ENCODE data around the gene UNC13B.

Gene UNC13B

DNA sequence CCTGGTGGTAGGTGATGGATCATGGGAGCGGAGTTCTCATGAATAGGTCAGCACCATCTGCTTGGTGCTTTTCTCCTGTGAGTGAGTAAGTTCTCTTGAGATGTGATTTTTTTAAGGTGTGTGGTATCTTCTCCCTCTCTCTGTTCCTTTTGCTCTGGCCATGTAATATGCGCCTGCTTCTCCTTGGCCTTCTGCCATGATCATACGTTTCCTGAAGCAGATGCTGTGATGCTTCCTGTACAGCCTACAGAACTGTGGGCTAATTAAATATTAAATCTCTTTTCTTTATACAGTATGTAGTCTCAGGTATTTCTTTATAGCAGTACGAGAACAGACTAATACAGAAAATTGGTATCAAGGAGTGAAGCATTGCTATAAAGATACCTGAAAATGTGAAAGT is 36.4 kb downstream of the UNC13B start:
- H3K4me1 ChIP-seq (ENCODE audit: control insufficient read depth, insufficient read depth, low read length) = no peaks in the 10 kb centered on the region
- no peak overlapping the region for H3K4me3 ChIP-seq (ENCODE audit: low read length)
- no peak overlapping the region for H3K9ac ChIP-seq (ENCODE audit: low read length)
- H3K27ac ChIP-seq (ENCODE audit: low read depth, low read length) = no peak overlapping the region
- no peaks in the 10 kb centered on the region for H3K36me3 ChIP-seq (ENCODE audit: control insufficient read depth, insufficient read depth, low read length)
- H3K27me3 ChIP-seq (ENCODE audit: control insufficient read depth, insufficient read depth, low read length) = no peaks in the 10 kb centered on the region

- Histone ChIP-seq H3K4me3 (ENCODE audit: low read length) (no peak overlapping the region), H3K36me3 (ENCODE audit: control insufficient read depth, insufficient read depth, low read length) (no peaks in the 10 kb centered on the region)
Measured at GRCh38 chr9:35203528-35203927, 41.7 kb downstream of the UNC13B start.

GRCh38 chr9:35205340-35205739 is 43.5 kb downstream of the UNC13B start:
- no peak overlapping the region for H3K27ac ChIP-seq (ENCODE audit: low read depth, low read length)
- no peaks in the 10 kb centered on the region for H3K4me1 ChIP-seq (ENCODE audit: control insufficient read depth, insufficient read depth, low read length)
- no peaks in the 10 kb centered on the region for H3K36me3 ChIP-seq (ENCODE audit: control insufficient read depth, insufficient read depth, low read length)
- no peaks in the 10 kb centered on the region for H3K27me3 ChIP-seq (ENCODE audit: control insufficient read depth, insufficient read depth, low read length)
- H3K4me3 ChIP-seq (ENCODE audit: low read length) = no peak overlapping the region
- H3K9ac ChIP-seq (ENCODE audit: low read length) = no peak overlapping the region

More at GRCh38 chr9:35203528-35203927, 41.7 kb downstream of the UNC13B start:
- Histone ChIP-seq H3K27me3 (ENCODE audit: control insufficient read depth, insufficient read depth, low read length) (no peaks in the 10 kb centered on the region), H3K27ac (ENCODE audit: low read depth, low read length) (no peak overlapping the region), H3K9ac (ENCODE audit: low read length) (no peak overlapping the region), H3K4me1 (ENCODE audit: control insufficient read depth, insufficient read depth, low read length) (no peaks in the 10 kb centered on the region)

- H3K27ac ChIP-seq (ENCODE audit: low read depth, low read length) = no peak overlapping the region
- no peaks in the 10 kb centered on the region for H3K36me3 ChIP-seq (ENCODE audit: control insufficient read depth, insufficient read depth, low read length)
- no peak overlapping the region for H3K4me3 ChIP-seq (ENCODE audit: low read length)
- no peak overlapping the region for H3K9ac ChIP-seq (ENCODE audit: low read length)
- no peaks in the 10 kb centered on the region for H3K4me1 ChIP-seq (ENCODE audit: control insufficient read depth, insufficient read depth, low read length)
- H3K27me3 ChIP-seq (ENCODE audit: control insufficient read depth, insufficient read depth, low read length) = no peaks in the 10 kb centered on the region
Measured at GRCh38 chr9:35211854-35212253, 50.0 kb downstream of the UNC13B start.

DNA sequence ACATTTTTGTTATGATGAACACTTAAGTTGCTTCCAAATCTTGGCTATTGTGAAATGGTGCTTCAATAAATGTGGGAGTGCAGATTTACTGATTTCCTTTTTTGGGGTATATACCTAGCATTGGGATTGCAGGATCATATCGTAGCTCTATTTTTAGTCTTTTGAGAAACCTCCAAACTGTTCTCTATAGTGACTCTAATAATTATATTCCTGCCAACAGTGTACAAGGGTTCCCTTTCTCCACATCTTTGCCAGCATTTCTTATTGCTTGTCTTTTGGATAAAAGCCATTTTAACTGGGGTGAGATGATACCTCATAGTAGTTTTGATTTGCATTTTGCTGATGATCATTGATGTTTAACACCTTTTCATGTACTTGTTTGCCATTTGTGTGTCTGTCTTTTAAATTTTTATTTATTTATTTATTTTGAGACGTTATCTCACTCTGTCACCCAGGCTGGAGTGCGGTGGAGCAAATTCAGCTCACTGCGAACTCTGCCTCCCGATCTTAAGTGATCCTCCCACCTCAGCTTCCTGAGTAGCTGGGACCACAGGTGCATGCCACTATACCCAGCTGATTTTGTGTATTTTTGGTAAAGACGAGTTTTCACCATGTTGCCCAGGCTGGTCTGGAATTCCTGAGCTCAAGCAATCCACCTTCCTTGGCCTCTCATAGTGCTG is 59.0 kb downstream of the UNC13B start:
- no peak overlapping the region for H3K27ac ChIP-seq (ENCODE audit: low read depth, low read length)
- no peaks in the 10 kb centered on the region for H3K4me1 ChIP-seq (ENCODE audit: control insufficient read depth, insufficient read depth, low read length)
- H3K9ac ChIP-seq (ENCODE audit: low read length) = no peak overlapping the region
- no peaks in the 10 kb centered on the region for H3K36me3 ChIP-seq (ENCODE audit: control insufficient read depth, insufficient read depth, low read length)
- H3K4me3 ChIP-seq (ENCODE audit: low read length) = no peak overlapping the region
- H3K27me3 ChIP-seq (ENCODE audit: control insufficient read depth, insufficient read depth, low read length) = no peaks in the 10 kb centered on the region

DNA sequence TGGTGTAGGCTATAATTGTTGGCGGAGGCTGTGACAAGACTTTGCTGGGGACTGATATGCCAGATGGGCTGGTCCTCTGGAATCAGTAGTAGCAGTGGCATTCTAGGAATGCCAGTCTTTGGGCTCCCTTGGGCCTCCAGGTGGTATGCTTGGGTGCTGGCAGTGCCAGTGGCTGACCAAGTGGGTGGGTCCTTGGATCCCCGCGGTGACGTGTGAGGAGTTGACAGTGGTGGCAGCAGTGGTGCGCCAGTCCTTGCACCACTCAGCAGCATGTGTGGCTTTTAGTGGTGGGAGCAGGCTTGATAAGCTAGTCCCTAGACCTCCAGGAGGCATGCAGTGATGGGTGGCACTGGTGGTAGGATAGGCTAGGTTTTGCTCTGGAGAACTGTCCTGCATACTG is 63.9 kb downstream of the UNC13B start:
- Histone ChIP-seq H3K4me1 (ENCODE audit: control insufficient read depth, insufficient read depth, low read length) (no peaks in the 10 kb centered on the region), H3K36me3 (ENCODE audit: control insufficient read depth, insufficient read depth, low read length) (no peaks in the 10 kb centered on the region), H3K27me3 (ENCODE audit: control insufficient read depth, insufficient read depth, low read length) (no peaks in the 10 kb centered on the region), H3K4me3 (ENCODE audit: low read length) (no peak overlapping the region), H3K27ac (ENCODE audit: low read depth, low read length) (no peak overlapping the region), H3K9ac (ENCODE audit: low read length) (no peak overlapping the region)

- H3K9ac ChIP-seq (ENCODE audit: low read length) = no peak overlapping the region
- H3K4me1 ChIP-seq (ENCODE audit: control insufficient read depth, insufficient read depth, low read length) = no peaks in the 10 kb centered on the region
- H3K36me3 ChIP-seq (ENCODE audit: control insufficient read depth, insufficient read depth, low read length) = no peaks in the 10 kb centered on the region
- H3K27me3 ChIP-seq (ENCODE audit: control insufficient read depth, insufficient read depth, low read length) = no peaks in the 10 kb centered on the region
- no peak overlapping the region for H3K4me3 ChIP-seq (ENCODE audit: low read length)
- no peak overlapping the region for H3K27ac ChIP-seq (ENCODE audit: low read depth, low read length)
Measured at GRCh38 chr9:35226651-35227050, 64.8 kb downstream of the UNC13B start.

DNA sequence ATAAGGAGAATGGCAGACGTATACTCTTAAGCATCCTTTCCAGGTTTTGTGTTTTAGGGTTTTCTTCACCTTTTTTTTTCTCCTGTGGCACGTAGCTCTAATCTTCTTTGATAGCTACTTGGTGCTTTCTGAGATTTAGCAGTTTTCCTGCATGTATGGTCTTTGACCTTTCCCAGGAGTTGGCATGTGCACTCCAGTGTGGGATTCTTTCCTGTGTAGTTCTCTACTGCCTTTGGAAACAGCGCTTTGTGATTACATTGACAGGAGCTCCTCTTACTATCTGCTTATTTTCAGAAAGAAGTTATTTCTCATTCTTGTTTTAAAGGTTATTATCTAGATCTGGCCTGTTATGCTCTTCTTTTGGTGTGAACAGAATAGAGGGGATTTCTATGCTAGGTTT is 65.5 kb downstream of the UNC13B start:
- Histone ChIP-seq H3K27me3 (ENCODE audit: control insufficient read depth, insufficient read depth, low read length) (no peaks in the 10 kb centered on the region), H3K4me3 (ENCODE audit: low read length) (no peak overlapping the region), H3K36me3 (ENCODE audit: control insufficient read depth, insufficient read depth, low read length) (no peaks in the 10 kb centered on the region), H3K9ac (ENCODE audit: low read length) (no peak overlapping the region), H3K27ac (ENCODE audit: low read depth, low read length) (no peak overlapping the region), H3K4me1 (ENCODE audit: control insufficient read depth, insufficient read depth, low read length) (no peaks in the 10 kb centered on the region)

- no peaks in the 10 kb centered on the region for H3K4me1 ChIP-seq (ENCODE audit: control insufficient read depth, insufficient read depth, low read length)
- no peak overlapping the region for H3K27ac ChIP-seq (ENCODE audit: low read depth, low read length)
- H3K36me3 ChIP-seq (ENCODE audit: control insufficient read depth, insufficient read depth, low read length) = no peaks in the 10 kb centered on the region
- H3K27me3 ChIP-seq (ENCODE audit: control insufficient read depth, insufficient read depth, low read length) = no peaks in the 10 kb centered on the region
- no peak overlapping the region for H3K4me3 ChIP-seq (ENCODE audit: low read length)
- H3K9ac ChIP-seq (ENCODE audit: low read length) = no peak overlapping the region
Measured at GRCh38 chr9:35229066-35229778, 67.4 kb downstream of the UNC13B start.

- H3K36me3 ChIP-seq (ENCODE audit: control insufficient read depth, insufficient read depth, low read length) = no peaks in the 10 kb centered on the region
- no peak overlapping the region for H3K4me3 ChIP-seq (ENCODE audit: low read length)
- H3K4me1 ChIP-seq (ENCODE audit: control insufficient read depth, insufficient read depth, low read length) = no peaks in the 10 kb centered on the region
- no peaks in the 10 kb centered on the region for H3K27me3 ChIP-seq (ENCODE audit: control insufficient read depth, insufficient read depth, low read length)
- no peak overlapping the region for H3K9ac ChIP-seq (ENCODE audit: low read length)
- no peak overlapping the region for H3K27ac ChIP-seq (ENCODE audit: low read depth, low read length)
Measured at GRCh38 chr9:35229779-35230143, 68.0 kb downstream of the UNC13B start.

DNA sequence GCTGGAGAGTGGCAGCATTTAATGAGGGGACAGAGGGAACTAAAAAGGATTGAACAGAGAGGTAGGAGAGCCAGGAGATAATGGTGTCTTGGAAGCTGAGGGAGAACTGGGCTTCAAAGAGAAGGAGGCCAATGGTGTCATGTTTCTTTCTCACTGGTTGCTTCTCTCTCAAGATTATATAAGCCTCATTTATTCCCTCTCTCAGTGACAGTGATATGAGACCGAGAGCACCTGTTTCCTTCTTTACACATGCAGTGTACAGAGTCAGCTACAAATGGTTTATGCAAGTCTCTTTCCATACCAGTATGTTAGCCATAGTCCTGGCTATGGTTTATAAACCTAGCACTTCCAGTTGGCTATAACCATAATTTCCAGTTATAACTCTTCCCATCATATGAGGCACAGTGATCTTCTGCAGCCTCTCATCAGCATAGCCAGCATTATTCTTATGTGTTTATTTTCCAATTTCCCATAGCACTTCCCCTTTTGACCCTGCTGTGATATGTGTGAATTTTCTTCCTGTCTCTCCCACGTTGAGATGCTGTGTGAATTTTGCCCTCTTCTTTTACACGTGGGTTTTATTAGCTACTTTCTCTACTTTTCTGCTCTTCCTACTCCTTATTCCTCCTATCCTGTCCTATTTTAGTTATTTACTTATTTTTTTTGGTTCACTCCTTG is 71.2 kb downstream of the UNC13B start:
- H3K4me3 ChIP-seq (ENCODE audit: low read length) = no peak overlapping the region
- no peaks in the 10 kb centered on the region for H3K4me1 ChIP-seq (ENCODE audit: control insufficient read depth, insufficient read depth, low read length)
- no peak overlapping the region for H3K9ac ChIP-seq (ENCODE audit: low read length)
- peaks cover 2% of the 10 kb centered on the region for H3K36me3 ChIP-seq (ENCODE audit: control insufficient read depth, insufficient read depth, low read length)
- no peak overlapping the region for H3K27ac ChIP-seq (ENCODE audit: low read depth, low read length)
- H3K27me3 ChIP-seq (ENCODE audit: control insufficient read depth, insufficient read depth, low read length) = no peaks in the 10 kb centered on the region

DNA sequence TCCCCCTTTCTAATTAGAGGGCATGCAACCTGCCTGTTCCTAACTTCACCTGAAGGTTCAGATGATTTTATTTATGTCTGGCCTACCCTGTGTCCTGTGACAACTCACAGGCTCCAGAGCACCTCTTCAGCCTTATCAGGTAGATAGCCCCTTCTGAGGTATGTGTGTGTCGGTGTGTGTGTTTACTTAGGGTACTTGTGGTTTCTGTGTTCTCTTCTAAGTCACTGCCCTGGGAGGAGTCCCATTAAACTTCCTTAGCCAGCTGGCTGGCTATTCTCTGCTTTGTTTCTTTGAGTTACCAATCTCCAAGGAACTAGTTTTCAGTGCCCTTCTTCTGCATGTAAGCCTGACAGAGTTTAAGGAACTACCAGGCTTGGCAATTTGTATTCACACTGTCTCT is 74.9 kb downstream of the UNC13B start:
- no peaks in the 10 kb centered on the region for H3K4me1 ChIP-seq (ENCODE audit: control insufficient read depth, insufficient read depth, low read length)
- no peaks in the 10 kb centered on the region for H3K27me3 ChIP-seq (ENCODE audit: control insufficient read depth, insufficient read depth, low read length)
- no peak overlapping the region for H3K27ac ChIP-seq (ENCODE audit: low read depth, low read length)
- H3K9ac ChIP-seq (ENCODE audit: low read length) = no peak overlapping the region
- H3K36me3 ChIP-seq (ENCODE audit: control insufficient read depth, insufficient read depth, low read length) = peaks cover 2% of the 10 kb centered on the region
- H3K4me3 ChIP-seq (ENCODE audit: low read length) = no peak overlapping the region
